Endothelial cell of umbilical vein (primary cell): Measurements from ENCODE around the gene TMEM132E. TPM values are rescaled to one million over a fixed set of nuclear protein-coding genes. Genes with fewer than 3 reads are reported as not detected.

Experiments
- BruUV-seq: library from RNA; stranded (reverse); fragments of 400-500 nt; replicated peaks from 2 replicates; lab custom pipeline; 2021; lab: Mats Ljungman, UMichigan
- CTCF ChIA-PET: fragments of 300-600, 350-600 bp; sonication (Branson Sonifier 250); formaldehyde crosslinking; loops from one replicate; lab custom pipeline; 2021; ENCODE audit warnings: antibody characterized with exemption, inconsistent platforms; lab: Charles Lee
- POLR2A ChIA-PET: fragments of 300-600, 350-600 bp; sonication (Branson Sonifier 250); formaldehyde crosslinking; loops from one replicate; lab custom pipeline; 2021; ENCODE audit warnings: antibody characterized with exemption, inconsistent platforms; lab: Charles Lee
- DNase-seq: peaks from one replicate; pipeline ENCODE4 v3.0.0-alpha.2; 2011; ENCODE audit warnings: low read depth, low spot score
- FAIRE-seq: peaks from 2 replicates; lab custom pipeline; 2011; peaks lifted over from hg19 to GRCh38; lab: Jason Lieb, UNC
- H2AFZ ChIP-seq: 2 replicates; pipeline ENCODE4 v1.6.0; 2012; ENCODE audit warnings: low read depth, low read length, control low read depth, inconsistent platforms
- H3K27ac ChIP-seq: 2 replicates; pipeline ENCODE4 v1.5.1; 2011; ENCODE audit warnings: low read depth, mild to moderate bottlenecking, control low read depth, low read length, moderate library complexity; ENCODE audit not compliant: insufficient read depth
- H3K27me3 ChIP-seq, 2 experiments: 2 replicates each; pipeline versions ENCODE4 v1.6.0 to v1.6.1; 2011; ENCODE audit warnings: low read length in 2 of 2, mixed read lengths in 1 of 2; ENCODE audit not compliant: control insufficient read depth in 2 of 2, insufficient read depth in 2 of 2
- H3K36me3 ChIP-seq, 2 experiments: 2 replicates in 1 of 2; 3 replicates in 1 of 2; pipeline ENCODE4 v1.5.1; 2011; ENCODE audit warnings: low read length in 2 of 2, mild to moderate bottlenecking in 1 of 2, moderate library complexity in 1 of 2; ENCODE audit not compliant: control insufficient read depth in 2 of 2, insufficient read depth in 2 of 2; ENCODE audit errors: extremely low read depth in 1 of 2
- H3K4me1 ChIP-seq: 3 replicates; pipeline ENCODE4 v1.5.1; 2011; ENCODE audit warnings: mild to moderate bottlenecking, low read length; ENCODE audit not compliant: control insufficient read depth, insufficient read depth; ENCODE audit errors: extremely low read depth
- H3K4me2 ChIP-seq: 2 replicates; pipeline ENCODE4 v1.6.1; 2011; ENCODE audit warnings: low read length, control low read depth, mixed read lengths; ENCODE audit not compliant: insufficient read depth
- H3K4me3 ChIP-seq, 3 experiments: fragments of 200-600 bp in 1 of 3; sonication (generic), shearing (Covaris generic) in 1 of 3; replicated peaks in 1 of 3; 2 replicates each; pipeline ENCODE4 v1.5.1; 2011 to 2016; ENCODE audit warnings: control low read depth in 3 of 3, low read length in 3 of 3, mild to moderate bottlenecking in 2 of 3, inconsistent platforms in 1 of 3, low read depth in 1 of 3, moderate library complexity in 1 of 3; ENCODE audit not compliant: insufficient read depth in 1 of 3
- H3K79me2 ChIP-seq: 2 replicates; pipeline ENCODE4 v1.6.0; 2012; ENCODE audit warnings: low read length, inconsistent platforms; ENCODE audit not compliant: control insufficient read depth, insufficient read depth
- H3K9ac ChIP-seq: replicated peaks from 2 replicates; pipeline ENCODE3; 2011; ENCODE audit warnings: low read length, control low read depth; ENCODE audit not compliant: insufficient read depth; ENCODE audit errors: extremely low read depth
- H3K9me1 ChIP-seq: replicated peaks from 3 replicates; pipeline ENCODE4 v1.6.0; 2011; ENCODE audit warnings: mild to moderate bottlenecking, low read length; ENCODE audit not compliant: control insufficient read depth, insufficient read depth; ENCODE audit errors: extremely low read depth
- H3K9me3 ChIP-seq: replicated peaks from 2 replicates; pipeline ENCODE4 v1.5.1; 2012; ENCODE audit warnings: low read length, inconsistent platforms; ENCODE audit not compliant: control insufficient read depth, insufficient read depth
- H4K20me1 ChIP-seq: replicated peaks from 2 replicates; pipeline ENCODE3; 2011; ENCODE audit warnings: mild to moderate bottlenecking, low read length; ENCODE audit not compliant: control insufficient read depth, insufficient read depth; ENCODE audit errors: extremely low read depth
- POLR2AphosphoS5 ChIP-seq: IDR thresholded peaks from 2 replicates; pipeline ENCODE4 v1.6.1; 2012; ENCODE audit warnings: low read depth, mild to moderate bottlenecking, control low read depth, low read length, moderate library complexity; ENCODE audit not compliant: insufficient read depth
- dilution Hi-C: fragments of 300-500 bp; cut with MboI; formaldehyde crosslinking; loops from one replicate; pipeline ENCODE4 v1.15.0; 2019; ENCODE audit warnings: low sequenced_read_pairs; ENCODE audit not compliant: extremely low pct_ligation_motif_present
- intact Hi-C: fragments of 100-400 bp; cut with micrococcal nuclease; formaldehyde crosslinking; loops from one replicate; pipeline ENCODE4 v1.10.0; 2022
- polyA plus RNA-seq, 4 experiments: library from polyadenylated mRNA; depleted of rRNA in 3 of 4; stranded (reverse) in 3 of 4; unstranded in 1 of 4; fragments of >200 nt; gene quantifications; 2 replicates each; pipeline versions ENCODE4 v1.2.1 to v1.2.3, GENCODE V29; 2011 to 2012; ENCODE audit warnings: missing spikeins in 1 of 4
- total RNA-seq: library from RNA; stranded (reverse); gene quantifications from 2 replicates; pipeline ENCODE4 v1.2.3, GENCODE V29; 2021
- TF ChIP-seq, protein P1 (sequence below), 2 donors: IDR thresholded peaks; 1 replicate in 1 of 2; 2 replicates in 1 of 2; pipeline ENCODE4 v1.5.1; 2011; ENCODE audit warnings: low read length in 2 of 2, mild to moderate bottlenecking in 2 of 2, moderate library complexity in 2 of 2, control low read depth in 1 of 2, inconsistent platforms in 1 of 2, low read depth in 1 of 2; ENCODE audit not compliant: insufficient read depth in 1 of 2; ENCODE audit errors: extremely low read depth in 1 of 2

The TMEM132E gene
- total and polyA plus RNA-seq, 2 donors (not counting 3 experiments of a cell fraction or from before 2014, with no cell fraction given), result not detected

DNA sequence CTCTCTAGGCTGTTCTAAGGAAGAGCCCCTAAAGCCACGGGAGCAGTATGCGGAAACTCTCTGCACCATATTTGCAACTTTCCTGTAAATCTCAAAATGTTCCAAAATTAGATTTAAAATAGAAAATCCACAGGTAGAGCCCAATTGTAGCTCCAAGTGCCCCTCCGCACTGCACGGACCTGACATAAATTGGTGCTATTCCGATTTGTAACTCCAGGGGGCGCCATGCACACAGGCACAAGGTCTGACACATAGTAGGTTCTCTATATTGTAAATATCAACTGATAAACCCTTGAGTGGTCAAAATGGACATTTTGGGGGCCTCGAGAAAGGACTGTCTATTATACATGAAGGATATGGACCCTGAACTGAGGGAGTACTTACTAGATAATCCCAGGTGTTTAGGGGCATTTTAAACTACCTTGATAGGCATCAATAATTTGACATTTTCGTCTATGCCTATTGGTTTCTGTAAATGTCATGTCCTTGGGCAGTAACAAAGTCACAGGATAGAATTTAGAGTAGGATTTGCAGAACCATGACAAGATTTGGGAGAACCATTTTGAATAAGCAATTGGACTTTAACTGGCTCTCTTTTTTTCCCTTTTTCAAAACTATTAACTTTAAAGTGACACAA lies 36.6 kb upstream of the TMEM132E start:
- Histone ChIP-seq H3K4me3 (no peak overlapping the region), H3K27me3 (no peaks in the 10 kb centered on the region), H3K9me1 (no peaks in the 10 kb centered on the region), H3K9ac (no peak overlapping the region), H3K36me3 (no peaks in the 10 kb centered on the region), H3K27ac (no peak overlapping the region), H3K9me3 (no peaks in the 10 kb centered on the region), H3K4me2 (no peak overlapping the region), H3K4me1 (no peaks in the 10 kb centered on the region), H2AFZ (no peak overlapping the region), H4K20me1 (no peaks in the 10 kb centered on the region), H3K79me2 (no peaks in the 10 kb centered on the region)
- TF ChIP-seq, protein P1, sequence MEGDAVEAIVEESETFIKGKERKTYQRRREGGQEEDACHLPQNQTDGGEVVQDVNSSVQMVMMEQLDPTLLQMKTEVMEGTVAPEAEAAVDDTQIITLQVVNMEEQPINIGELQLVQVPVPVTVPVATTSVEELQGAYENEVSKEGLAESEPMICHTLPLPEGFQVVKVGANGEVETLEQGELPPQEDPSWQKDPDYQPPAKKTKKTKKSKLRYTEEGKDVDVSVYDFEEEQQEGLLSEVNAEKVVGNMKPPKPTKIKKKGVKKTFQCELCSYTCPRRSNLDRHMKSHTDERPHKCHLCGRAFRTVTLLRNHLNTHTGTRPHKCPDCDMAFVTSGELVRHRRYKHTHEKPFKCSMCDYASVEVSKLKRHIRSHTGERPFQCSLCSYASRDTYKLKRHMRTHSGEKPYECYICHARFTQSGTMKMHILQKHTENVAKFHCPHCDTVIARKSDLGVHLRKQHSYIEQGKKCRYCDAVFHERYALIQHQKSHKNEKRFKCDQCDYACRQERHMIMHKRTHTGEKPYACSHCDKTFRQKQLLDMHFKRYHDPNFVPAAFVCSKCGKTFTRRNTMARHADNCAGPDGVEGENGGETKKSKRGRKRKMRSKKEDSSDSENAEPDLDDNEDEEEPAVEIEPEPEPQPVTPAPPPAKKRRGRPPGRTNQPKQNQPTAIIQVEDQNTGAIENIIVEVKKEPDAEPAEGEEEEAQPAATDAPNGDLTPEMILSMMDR (IDR thresholded peaks at IDR 0.05; ENCODE audit: extremely low read depth in 1 of 2, insufficient read depth in 1 of 2, low read depth in 1 of 2, low read length in 2 of 2), result peak; percentile 71 to 82
- no peak for TF ChIP-seq POLR2AphosphoS5
- DNase-seq (peak; percentile 25), FAIRE-seq (peak; percentile 21)
- CTCF ChIA-PET, result interaction anchor here (0.5 to 4.0 kb wide), 48 partner anchors 9 to 1205 kb away, joined by 3 to 100 read pairs (median 4); partner anchors contain the start of genes FNDC8, LIG3, NLE1 and RAD51D
- dilution Hi-C loops, result no loop called here
- POLR2A ChIA-PET, result no interaction called here
- intact Hi-C loops, result loop anchor here (1.0 to 10.0 kb wide), 4 partner anchors 95 to 576 kb away; partner anchors contain the start of genes LIG3 and RAD51D
- no TSS peak for BruUV-seq

DNA sequence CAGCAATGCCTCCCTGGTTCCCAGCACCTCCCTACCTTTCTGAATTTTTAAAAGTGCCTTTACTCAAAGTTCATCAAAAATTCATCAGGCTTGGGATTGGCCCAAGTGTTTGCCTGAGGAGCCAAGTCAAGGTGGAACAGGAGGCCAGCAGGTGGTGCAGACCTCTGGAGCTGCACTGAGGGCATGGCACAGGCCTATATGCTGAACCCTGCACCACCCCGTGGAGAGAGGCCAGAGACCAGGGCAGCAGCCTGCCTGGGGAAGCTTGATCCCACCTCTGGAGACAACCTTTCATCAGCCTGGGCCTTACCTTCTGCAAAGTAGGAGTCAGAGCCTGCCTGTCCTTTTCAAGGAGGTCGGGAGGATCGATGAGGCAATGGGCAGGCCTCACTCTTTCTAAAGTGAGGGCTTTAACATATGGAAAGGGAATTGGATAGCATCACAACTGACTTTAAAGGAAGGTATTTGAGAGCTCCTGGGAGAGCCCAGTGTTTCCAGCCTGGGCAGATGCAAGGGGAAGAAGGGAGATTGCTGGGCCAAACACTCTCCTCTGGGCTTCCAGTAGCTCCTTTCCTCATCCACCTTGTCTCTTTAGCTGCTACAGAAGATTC lies 31.8 kb upstream of the TMEM132E start:
- no TSS peak for BruUV-seq
- POLR2A ChIA-PET, result no interaction called here
- FAIRE-seq, result no peak
- H3K36me3 ChIP-seq, result no peaks in the 10 kb centered on the region
- no peaks in the 10 kb centered on the region for H3K27me3 ChIP-seq
- no peak for TF ChIP-seq POLR2AphosphoS5
- no peak overlapping the region for H3K9ac ChIP-seq
- H3K4me3 ChIP-seq, result no peak overlapping the region
- no peak for DNase-seq
- no peak overlapping the region for H2AFZ ChIP-seq
- CTCF ChIA-PET, result no interaction called here
- H3K27ac ChIP-seq, result no peak overlapping the region
- H4K20me1 ChIP-seq, result no peaks in the 10 kb centered on the region
- dilution Hi-C loops, result no loop called here
- H3K4me1 ChIP-seq, result no peaks in the 10 kb centered on the region
- H3K9me3 ChIP-seq, result no peaks in the 10 kb centered on the region
- no peak overlapping the region for H3K4me2 ChIP-seq
- no peaks in the 10 kb centered on the region for H3K79me2 ChIP-seq
- no peaks in the 10 kb centered on the region for H3K9me1 ChIP-seq
- intact Hi-C loops, result loop anchor here (10.0 kb wide), 1 partner anchor 437 kb away; the partner anchor contains the start of gene LIG3
